ENCODE results near the gene CORO2B.

The CORO2B gene

DNA sequence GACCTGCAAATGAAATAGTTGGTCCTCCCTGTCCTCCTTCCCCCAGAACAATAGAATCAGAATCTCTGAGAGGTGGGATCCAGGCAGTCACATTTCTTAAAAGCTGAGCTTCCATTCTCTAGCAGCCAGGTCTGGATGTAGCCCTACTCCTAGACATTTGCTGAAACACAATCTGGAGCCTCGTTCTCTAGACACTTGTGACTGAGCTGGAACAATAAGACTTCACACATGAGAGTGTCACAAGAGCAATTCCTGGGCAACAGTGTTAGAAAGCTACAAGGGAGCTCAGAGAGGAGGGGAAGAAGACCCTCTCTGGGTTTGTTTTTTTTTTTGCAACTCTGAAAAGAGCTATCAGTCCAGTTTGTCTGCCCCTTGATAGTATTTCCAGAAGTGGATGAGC lies 14.5 kb downstream of the CORO2B start:
- DNase-seq, result no peak

DNA sequence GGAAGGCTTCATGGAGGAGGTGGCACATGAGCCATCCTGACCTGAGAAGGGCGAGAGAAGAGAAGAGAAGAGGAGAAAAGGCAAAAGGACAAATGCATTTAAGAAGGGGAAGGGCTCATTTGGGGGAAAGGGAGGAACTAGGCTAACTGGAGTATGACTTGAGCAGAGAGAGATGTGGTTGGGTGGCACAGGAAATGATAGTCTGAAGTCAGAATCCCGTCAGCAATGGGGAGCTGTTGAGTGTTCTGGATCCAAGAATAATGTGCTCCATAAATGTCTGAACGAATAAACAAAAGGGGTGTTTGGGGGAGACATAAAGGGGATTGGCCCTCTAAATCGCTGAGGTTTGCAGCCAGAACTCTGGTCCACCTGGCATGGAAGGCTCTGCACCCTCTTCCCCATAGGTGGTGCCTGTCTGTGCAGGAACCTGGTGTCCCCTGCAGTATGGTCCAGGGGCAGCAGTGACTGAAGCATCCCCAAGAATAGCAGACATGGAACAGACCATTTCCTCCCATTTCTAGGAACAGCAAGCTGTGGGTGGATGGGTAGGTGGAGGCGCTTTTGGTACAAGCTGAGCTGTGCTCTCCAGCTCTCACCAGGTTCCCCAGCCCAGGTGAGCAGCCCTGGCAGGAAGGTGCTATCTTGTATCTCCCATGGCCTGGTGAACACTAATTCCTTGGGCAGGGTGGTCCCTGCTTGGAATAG lies 15.2 kb downstream of the CORO2B start:
- no peak for DNase-seq

DNA sequence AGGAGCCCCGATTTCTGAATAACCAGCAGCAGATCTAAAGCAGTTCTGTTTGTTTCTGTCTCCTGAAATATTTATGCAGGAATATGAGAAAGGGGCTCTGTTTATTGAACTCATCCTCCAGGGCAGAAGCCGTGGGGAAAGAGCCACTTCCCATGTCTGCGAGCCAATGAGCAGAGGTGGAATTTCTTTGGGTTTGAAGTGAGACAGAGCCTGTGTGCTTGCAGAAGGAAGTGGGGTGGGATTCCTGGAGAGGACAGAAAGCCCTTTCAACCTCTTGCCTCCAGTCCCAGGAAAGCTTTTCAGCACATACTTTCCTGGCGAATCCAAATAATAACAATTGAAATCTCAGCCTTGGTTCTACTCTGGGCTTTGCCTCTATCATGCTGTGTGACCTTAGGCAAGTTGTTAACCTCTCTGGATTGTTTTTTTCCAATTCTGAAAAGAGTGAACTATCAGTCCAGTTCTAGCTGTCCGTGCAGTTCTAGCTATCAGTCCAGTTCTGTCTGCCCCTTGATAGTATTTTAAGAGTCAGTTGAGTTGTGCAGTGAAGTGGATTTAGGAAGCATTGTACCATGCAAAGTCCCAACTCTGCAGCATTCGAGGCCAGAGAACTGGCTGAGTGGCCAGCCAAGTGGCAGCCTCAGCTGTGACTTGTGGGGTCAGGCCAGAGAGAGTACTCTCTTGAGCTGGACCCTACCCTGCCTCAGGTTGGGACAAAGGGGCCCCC lies 15.9 kb downstream of the CORO2B start:
- no peak for DNase-seq

DNA sequence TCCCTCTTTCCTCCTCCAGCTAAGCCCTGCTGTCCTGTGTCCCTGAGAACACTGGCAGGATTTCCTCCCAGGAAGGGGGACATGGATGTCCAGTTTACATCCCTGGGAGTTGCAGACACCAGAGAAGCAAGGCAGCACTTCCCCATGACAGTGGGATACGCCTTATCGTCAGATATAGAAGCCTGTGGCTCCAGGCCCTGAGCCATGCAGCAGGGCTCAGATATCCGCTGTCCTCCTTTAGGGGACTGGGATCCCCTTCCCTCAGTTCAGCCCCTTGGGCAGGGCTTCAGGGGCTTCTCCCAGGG lies 16.4 kb downstream of the CORO2B start:
- DNase-seq, result no peak

DNA sequence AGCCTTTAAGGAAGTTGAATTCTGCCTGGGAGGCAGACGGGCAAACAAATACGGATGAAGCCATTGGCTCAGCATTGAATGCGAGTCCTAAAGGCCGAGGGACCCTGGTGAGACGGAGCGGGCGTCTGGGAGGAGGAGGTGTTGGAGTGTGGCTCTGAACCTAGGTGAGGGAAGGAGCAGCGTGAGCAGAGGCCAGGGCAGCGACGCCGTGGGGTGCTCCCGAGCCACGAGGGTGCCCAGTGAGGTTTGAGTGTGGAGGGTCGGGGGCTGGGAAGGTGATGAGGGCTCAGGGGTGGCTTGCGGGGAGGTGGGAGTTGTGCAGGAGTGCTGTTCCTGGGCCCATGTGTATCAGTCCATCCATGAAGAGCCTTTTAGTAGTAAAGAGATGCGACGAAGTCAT lies 17.0 kb downstream of the CORO2B start:
- no peak for DNase-seq

DNA sequence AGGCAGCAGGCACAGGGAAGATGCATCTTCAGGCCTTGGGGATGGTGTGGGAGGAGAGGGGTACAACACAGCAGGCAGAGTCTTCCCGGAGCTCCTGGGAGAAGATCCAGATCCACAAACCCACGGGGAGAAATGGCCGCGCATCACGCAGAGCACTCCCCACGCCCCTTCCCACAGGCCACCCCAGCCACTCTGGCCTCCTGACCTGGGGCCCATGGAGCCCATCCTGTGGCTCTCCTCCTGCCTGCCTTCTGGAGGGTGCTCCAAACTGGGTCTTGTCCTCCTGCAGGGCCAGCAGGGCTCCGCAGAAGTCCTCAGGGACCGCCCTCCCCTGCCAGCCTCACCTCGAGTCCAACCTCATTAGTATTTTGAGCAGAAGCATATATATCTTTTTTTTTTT lies 17.9 kb downstream of the CORO2B start:
- DNase-seq, result no peak

DNA sequence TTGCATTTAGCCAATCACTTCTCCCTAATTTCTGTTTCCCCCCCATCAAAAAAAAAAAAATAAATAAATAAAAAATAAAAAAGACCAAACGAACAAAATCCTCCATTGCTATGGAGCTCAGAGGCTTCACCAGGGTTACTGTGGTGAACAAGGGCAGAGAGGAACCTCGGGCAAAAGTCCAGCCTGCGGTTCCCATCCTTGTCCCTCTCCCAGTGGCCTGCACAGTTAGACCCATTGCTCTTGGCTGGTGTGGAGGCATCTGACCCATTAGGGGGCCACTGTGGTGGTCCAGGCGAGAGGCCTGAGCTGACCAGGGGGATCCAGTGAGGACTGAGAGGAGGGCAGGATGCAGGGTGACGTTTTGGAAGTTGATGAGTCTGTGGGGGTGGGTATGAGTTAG lies 18.8 kb downstream of the CORO2B start:
- no peak for DNase-seq

DNA sequence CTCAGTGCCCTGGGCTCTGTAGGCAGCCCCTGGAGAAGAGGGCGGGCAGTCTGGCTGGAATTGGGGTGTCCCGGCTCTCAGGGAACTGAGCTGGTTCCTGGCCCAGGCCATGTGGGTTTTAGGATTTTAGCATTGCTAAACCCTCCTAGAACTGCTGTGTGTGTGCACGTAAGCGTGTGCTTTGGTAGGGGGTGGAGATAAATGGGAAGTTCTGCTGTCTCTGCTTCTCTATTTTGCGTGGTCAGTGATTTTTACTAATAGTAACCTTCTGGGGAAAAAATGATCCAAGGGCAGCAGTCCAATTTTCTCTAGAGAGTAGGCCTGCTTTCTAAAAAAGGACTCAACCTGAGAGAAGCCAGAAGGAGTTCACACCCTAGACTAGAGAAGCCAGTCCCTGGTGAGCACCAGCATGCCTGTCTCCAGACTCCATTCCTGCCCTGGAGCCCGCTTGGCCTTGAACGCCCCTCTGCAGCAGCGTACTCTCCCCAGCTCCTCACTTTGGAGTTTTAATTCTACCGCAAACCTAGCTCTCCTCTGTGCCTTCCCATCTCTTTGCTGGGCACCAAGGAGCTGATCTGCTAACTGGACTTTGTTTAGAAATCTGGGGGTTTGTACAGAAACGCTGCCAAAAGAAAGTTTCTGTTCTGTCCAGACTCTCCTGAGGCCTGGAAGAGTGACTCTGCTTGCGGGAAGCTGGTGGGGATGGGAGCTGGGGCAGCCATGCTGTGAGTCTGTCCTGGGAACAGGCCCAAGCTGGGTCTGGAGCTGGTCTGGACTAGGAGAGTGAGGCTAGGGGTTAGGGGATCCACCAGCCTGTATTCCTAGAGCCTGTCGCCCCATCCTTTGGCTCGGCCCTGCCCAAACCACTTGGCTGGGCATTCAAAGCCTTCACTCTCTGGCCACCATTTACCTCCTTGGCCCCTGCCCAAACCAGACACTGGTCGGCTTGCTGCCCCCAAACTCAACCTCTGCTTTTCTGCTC lies 19.7 kb downstream of the CORO2B start:
- no peak for DNase-seq

DNA sequence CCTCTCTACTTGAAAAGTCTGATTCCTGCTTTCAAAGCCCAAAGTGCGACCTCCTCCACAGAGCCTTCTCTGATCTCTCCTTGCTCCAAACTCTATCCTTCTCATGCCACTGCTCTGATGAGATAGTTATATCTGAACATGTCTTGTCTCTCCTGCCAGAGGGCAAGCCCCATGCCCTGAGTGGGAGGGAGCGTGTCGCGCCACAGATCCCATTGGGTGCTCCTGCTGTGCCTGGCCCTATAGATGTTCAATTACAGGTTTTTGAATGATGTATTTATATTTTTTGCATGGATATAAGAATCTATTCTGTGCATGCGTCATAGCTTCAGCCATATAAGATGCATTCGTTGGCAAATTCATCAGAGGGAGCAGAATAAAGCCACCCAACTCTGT lies 20.4 kb downstream of the CORO2B start:
- DNase-seq, result no peak

DNA sequence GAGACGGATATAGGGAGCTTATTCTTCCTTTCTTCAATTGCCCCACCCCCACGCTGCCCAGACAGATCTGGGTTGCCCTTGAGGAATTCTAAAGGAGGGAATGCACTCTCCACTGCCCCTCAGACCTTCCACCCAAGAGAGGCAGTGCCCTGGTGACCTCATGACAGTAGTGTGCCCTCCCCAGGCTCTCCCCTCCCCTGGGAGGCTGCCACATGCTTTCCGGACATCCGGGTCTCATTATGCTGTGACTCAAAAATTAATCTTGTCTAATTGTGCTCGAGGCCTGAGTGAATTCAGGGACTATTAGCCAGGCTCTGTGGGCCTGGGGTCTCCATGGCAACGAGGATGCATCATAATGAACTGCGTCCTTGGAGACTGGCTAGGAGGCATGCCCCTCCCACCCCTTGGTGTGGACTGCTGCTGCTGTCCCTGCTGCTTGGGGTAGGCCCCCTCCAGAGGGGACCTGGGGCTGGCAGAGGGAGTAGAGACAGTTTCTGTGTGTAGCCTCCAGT lies 20.8 kb downstream of the CORO2B start:
- DNase-seq, result no peak

DNA sequence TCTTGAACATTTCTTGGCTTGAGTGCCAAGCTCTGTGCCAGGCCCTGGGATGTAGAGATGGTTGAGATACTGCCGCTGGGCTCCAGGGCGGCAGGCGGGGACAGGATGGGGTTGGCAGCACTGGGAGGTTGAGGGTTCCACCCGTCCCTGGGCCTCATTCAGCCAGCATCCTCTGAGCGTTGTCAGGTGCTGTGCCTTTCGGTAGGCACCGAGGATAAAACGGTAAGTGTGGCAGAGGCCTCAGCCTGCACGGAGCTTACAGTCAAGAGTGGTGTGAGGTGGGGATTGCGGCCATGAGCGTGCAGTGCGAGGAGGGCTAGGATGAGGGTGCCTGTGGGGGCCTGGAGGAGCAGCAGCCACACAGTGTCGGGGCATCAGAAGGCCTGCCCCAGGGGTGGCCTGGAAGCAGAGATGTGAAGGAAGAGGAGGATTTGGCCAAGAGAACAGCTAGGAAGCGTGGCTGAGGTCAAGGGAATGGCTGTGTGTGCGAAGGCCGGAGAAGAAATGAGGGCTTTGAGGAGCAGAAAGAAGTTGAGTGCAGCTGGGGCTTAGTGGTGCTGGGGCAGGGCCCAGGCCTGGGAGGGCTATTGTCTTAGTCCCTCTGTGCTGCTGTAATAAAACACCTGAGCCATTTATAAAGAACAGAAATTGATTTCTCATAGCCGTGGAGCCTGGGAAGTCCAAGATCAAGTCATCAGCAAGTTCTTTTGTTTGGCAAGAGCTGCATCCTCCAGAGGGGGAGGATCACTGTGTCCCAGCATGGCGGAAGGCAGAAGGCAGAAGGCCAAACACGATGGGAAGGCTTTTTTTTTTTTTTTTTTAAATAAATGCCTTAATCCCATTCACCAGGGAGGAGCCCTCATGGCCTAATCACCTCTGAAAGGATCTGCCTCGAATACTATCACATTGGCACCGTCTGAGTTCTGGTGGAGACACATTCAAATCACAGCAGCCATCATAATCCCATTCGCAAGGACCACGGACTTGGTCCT lies 22.7 kb downstream of the CORO2B start:
- no peak for DNase-seq

DNA sequence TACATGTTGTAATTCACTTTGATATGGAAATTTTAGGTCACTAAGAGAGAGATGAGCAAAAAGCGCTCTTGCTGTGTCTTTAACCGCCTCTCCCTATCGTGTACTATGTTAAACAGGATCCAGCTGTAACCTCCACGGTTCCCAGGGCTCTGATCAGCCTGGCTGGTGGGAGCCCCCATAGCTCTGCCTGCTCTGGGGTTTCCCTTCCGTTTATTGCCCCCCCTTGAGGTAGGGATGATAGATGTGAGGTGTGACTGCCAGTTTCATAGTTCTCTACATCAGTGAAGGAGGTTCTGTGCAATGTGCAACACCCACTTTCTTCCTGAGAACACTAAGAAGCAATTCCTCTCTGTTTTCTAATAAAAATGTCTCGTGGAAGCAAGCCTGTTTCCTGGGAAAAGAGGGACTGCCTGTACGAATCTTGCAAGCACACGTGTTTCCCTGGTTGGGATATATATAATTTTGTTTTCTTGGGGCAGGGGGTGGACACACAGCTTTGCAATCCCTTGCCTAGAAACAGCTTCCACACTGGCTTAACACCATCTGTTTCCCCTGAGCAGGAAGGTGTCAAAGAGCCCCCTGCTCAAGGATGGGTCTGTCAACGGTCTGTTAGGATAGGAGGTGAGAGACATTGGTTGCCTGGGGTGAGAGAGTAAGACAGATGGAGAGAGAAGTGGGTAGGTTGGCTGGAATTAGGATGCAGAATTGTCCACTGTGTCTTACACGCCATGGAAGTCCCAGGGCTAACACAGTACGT lies 23.8 kb downstream of the CORO2B start:
- DNase-seq, result no peak

DNA sequence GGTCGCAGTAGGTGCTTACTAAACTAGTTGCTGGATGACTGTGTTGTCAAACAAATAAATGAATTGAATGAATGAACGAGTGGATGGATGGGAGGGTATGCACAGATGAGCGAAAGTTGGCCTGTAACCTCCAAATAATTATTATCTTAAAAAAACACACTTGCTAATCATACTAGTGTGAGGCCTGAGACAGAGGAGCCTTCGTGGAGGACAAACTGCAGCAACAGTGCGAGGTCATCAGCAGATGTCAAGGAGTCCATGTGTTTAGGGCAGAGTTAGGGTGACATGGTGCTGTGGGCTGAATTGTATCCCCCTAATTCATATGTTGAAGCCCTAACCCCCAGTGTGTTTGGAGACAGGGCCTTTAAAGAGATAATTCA lies 24.4 kb downstream of the CORO2B start:
- DNase-seq, result no peak

DNA sequence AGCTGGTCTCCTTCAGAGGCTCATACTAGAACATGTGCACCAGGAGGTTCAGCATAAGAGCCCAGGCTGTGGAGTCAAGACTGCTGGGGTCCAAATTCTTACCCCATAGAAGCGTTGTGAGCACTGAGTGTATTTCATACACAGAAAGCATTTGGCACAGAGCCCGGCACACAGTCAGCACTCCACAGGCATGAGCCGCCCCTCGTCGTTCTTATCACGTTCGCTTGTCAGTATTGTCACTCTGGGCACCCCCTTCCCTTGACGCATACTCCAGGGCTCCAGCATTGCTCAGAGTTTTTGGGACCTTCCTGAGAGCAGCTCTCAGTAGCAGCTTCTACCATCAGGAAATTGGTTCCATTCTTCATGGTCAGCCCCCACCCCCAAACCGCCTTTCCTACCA lies 25.2 kb downstream of the CORO2B start:
- DNase-seq, result no peak

DNA sequence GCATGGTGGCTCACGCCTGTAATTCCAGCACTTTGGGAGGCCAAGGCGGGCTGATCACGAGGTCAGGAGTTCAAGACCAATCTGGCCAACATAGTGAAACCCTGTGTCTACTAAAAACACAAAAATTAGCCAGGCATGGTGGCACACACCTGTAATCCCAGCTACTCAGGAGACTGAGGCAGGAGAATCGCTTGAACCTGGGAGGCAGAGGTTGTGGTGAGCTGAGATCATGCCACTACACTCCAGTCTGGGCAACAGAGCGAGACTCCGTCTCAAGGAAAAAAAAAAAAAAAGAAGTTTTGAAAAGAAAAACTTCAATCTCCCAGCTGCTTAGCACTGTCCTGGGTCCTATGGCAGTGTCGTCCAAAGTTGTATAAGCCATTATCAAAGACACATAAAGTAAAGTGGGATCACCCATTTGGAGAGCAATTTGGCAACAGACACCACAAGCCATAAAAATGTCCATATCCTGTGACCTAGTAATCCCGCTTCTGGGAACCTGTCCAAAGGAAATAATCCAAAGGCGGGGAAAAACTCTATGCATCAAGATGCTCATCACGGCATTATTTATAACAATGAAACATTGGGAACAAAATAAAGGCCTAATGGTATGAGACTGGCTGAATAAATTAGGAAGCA lies 26.2 kb downstream of the CORO2B start:
- DNase-seq, result peak; percentile 32

DNA sequence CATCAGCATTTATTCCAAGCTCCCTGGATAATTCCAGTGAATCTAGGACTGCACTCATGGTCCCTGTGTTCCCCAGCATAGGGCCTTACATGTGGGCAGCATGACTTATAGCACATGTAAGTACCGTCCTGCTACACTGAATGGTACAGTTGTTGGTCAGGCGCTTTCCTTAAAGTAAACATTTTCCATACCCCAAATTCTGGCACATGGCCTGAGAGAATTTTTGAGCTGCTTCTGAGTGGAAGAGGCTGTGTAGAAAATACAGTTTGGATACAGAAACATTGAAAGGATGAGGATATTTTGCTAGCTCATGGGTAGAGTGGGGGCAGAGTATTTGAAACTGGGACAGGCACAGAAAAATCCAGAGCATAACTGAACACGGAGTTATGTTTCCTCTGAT lies 27.6 kb downstream of the CORO2B start:
- no peak for DNase-seq

DNA sequence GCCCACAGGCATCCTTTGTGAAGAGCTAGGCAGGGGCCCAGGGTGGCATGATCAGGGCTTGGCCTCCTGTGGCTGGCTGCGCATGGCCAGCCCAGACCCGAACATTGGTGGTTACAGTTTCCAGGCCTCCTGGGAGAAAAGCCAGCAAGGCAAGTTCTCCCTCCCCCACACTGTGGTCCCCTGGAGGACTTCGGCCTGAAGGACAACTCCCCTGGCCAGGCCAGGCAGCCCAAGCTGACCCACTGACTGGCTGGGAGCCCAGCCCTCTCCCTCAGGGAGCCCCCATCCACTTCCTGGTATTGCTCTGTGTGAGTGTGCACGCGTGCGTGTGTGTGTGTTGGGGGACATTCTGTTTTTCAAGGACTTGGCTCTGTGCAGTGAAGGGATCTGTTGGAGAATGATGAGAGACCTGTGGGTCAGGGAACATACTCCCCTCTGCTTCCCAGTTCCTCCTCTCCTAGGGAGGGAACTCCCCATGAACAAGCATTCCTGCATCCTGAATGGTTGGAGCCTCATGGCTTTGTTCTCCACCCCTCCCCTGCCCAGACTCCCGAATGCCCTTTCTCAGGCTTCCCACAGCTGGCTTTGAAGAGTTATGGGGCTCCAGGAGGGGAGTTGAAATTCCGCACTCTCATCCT lies 29.5 kb downstream of the CORO2B start:
- DNase-seq, result no peak

DNA sequence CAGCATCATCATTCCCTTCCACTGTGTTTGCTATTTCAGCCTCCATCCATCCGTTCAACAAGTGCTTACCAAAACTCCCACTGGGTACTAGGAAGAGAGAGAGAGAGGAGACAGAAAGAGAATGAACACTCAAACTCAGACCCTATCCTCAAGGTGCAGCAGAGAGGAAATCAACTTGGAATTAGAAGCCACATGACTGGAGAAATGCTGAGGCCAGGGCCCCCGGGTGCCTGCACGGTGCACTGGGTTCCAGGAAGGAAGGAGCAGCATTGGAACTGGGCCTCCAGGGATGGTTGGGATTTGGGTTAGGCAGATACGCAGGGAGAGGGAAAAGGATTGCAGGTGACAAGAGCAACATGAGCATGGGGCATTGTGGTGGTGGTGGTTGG lies 30.0 kb downstream of the CORO2B start:
- no peak for DNase-seq

DNA sequence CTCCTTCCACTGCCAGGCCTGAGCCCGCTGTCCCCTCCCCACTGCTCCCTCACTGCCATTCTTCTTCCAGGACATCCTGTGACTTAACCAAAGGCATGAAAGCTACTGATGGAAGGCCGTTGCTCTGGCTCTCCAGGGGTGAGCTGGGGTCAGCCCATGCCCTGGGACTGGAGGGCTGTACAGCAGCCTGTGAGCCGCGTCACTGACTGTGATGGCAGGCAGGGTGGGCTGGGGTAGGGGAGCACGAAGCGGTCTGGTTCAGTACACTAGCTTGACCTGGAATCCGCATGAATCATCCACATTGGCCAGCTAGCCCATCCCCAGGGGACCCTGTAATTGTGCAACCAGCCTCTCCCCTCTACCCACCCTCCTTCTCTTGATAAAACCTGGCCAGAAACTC lies 30.8 kb downstream of the CORO2B start:
- no peak for DNase-seq

DNA sequence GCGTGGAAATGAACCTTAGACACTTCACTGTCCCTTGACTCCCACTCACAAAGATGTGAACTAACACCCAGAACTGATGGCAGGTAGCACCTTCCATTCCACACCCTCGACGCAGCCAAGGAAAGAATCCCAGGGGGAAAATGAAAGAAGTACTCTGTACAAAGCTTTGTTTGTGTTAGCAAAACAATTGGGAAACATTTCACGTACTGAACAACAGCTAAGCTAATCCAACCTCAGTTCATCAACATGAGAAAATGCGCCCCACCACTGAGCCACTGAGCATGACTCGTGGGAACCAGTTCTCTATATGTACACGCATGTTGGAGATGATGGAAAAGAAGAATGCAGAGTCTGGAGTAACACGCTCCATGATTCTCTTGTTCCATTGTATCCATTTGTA lies 32.0 kb downstream of the CORO2B start:
- DNase-seq, result no peak

DNA sequence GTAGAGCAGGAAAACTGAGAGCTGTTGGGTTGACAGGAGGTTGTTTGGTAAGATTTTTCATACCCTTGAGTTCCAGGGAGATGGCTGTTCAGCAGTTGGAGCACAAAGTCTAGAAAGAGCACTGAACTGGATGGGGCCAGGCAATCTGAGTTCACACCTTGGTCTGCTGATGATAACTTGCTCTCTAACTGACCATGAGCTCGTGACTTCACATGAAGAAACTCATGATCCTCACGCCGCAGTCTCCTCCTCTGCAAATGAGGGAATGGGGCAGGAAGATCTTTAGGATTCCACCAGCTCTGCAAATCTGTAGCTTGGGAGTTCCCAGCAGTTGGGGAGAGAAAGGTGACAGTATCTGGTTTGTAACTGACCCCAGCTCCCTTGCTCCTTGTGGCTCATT lies 33.7 kb downstream of the CORO2B start:
- no peak for DNase-seq

All from NCI-H2081 treated with DMSO at 0.1 percent for 48 hours (cell line).